Sigmoid colon (tissue), 4 donors: ENCODE results near the gene EXOC3L4.

ENCODE experiments used
- CTCF ChIP-seq, 4 experiments: fragments of 450-650 bp in 3 of 4; fragments of 200-600 bp in 1 of 4; IDR thresholded peaks; one replicate each; pipeline ENCODE4 v1.5.1; 2016 to 2019; ENCODE audit warnings: antibody characterized with exemption in 4 of 4, mild to moderate bottlenecking in 3 of 4, moderate library complexity in 2 of 4
- EP300 ChIP-seq, 4 donors: sonication (generic); formaldehyde crosslinking; IDR thresholded peaks; one replicate each; pipeline ENCODE4 v1.6.1; 2017; ENCODE audit warnings: antibody characterized with exemption in 4 of 4
- POLR2A ChIP-seq, 2 donors: fragments of 450-650 bp; IDR thresholded peaks; one replicate each; pipeline ENCODE4 v1.6.1; 2016; ENCODE audit warnings: antibody characterized with exemption in 2 of 2, mild to moderate bottlenecking in 2 of 2, moderate library complexity in 2 of 2
- POLR2AphosphoS5 ChIP-seq, 4 donors: sonication (generic); formaldehyde crosslinking; IDR thresholded peaks; one replicate each; pipeline ENCODE4 v1.6.1; 2017; ENCODE audit warnings: antibody characterized with exemption in 4 of 4

- TF ChIP-seq EP300 (IDR thresholded peaks at IDR 0.05) (no peak), CTCF (IDR thresholded peaks at IDR 0.05) (no peak), POLR2AphosphoS5 (IDR thresholded peaks at IDR 0.05) (no peak), POLR2A (IDR thresholded peaks at IDR 0.05) (no peak)
Observed at GRCh38 chr14:103103461-103104388, 9.2 kb downstream of the EXOC3L4 start.
